Stimulated activated naive CD8-positive, alpha-beta T cell treated with anti-CD3 and anti-CD28 coated beads, Interleukin-15, Interleukin-2, amounts not matched to agents 100 U/mL and 50 U/mL, for 24 hours (primary cell): ENCODE measurements around the gene RMI2.

Source experiments
- ATAC-seq: fragments of 150-1000 bp; cut with Tn5 transposase; one replicate; pipeline ENCODE4 v1.10.0; 2021
- DNase-seq: peaks from one replicate; pipeline ENCODE4 v3.0.0; 2021

Gene RMI2

DNA sequence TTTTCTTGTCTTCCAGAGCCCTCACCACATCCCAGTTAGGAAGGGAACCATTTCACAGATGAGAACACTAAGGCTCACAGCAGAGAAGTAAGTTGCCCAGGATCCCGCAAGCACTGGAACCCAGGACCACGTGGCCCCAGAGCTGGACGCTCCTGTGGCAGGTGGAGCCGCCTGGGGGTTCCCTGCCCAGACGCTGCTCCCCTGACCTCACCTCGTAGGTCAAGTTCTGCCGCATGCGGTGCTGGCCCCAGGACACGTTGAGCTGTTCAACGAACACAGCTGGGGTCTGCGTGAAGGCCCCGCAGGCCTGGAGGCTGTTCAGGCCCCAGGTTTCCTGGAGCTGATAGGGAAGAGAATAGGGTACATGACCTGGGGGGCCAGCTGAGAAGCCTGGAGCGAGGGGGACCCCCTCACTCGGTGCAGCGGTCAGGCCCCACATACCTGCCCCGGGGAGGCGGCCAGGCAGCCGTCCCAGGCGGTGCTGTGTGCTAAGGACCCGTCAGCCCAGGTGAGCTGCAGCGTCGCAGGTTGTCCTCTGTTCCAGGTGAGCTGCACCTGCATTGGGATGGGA, 54.1 kb downstream of the RMI2 start:
- DNase-seq (no peak), ATAC-seq (no peak)

DNA sequence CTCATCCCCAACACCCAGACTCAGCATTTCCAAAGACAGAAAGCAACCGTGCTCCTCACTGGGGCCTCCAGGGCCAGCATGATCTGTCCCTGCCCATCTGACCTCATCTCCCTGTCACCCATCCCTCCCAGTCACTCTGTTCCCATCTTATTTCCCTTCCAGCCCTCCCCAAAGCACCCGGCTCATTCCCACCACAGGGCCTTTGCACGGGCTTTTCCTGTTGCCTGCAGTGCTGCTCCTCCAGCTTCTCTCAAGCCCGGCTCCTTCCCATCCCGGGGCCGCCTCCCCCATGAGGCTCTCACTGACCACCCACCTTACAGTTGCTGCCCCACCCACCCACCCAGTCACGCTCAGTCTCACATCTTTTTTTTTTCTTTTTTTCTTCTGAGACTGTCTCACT, 54.8 kb downstream of the RMI2 start:
- ATAC-seq = no peak
- no peak for DNase-seq
